DMS114 treated with DMSO at 0.1 percent for 48 hours (cell line): ENCODE results near the gene TSPYL2.

ENCODE experiments used
- DNase-seq: peaks from one replicate; lab custom pipeline; 2025; ENCODE audit not compliant: unreplicated experiment; lab: John Stamatoyannopoulos, UW

TSPYL2 gene

GRCh38 chrX:53125506-53125905 lies 43.3 kb downstream of the TSPYL2 start:
- DNase-seq = no peak

DNA sequence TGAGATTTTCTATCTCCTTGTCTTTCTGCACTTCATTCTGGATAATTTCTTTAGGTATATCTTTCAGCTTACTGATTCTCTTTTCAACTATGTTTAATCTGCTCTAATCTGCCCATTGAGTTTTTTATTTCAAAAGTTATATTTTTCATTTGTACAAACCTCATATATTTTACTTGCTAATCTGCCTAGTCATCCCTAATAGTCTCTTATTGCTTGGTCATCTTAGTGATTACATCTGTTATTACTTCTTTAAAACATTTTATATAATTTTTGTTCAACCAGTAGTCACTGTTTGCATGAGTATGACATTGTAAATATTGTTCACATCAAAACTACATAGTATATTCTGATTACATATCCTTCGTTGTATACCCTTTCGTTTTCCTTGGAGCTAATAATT lies 44.2 kb downstream of the TSPYL2 start:
- no peak for DNase-seq

- DNase-seq = no peak
Observed at GRCh38 chrX:53128097-53128749, 46.1 kb downstream of the TSPYL2 start.

DNA sequence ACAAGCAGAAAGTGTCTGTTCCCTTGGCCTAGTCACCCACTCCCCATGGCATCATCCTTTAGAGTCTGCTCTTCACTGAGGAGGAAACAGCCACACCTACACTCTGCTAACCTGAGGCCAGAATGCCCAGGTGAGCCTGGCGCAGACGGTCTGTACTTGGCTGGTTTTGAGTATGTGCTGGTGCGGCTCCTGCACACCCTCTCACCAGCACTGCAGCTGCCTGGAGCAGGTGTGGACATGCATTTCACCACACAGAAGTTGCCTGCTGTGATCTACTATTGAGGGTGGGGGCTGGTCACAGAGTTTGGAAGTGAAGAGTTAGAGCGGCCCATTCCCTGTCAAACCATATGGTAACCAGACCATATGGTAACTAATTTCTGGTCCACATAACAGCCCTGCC lies 51.2 kb downstream of the TSPYL2 start:
- DNase-seq = no peak

GRCh38 chrX:53135581-53135980 lies 53.4 kb downstream of the TSPYL2 start:
- DNase-seq = no peak
